ENCODE measurements around the gene BPIFA2.

BPIFA2 gene

DNA sequence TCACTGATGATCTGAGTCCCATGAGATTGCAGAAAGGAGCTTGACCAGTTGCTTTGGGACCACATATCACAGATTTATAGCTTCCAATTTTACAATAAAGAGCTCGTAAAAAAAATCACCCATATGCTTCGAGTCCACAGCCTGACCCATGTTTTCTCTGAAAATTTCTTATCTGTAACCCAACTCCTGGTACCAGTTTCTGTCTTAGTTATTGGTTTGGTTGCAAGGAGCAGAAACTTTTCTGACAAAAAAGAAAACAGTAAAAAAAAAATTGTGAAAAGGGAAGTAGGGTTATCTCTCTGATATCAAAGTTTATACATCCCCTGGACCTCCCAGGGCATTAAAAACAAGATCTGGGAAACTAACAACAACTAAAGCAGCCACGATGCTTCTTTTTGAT lies 30.8 kb upstream of the BPIFA2 start:
- in situ Hi-C loops (cut with HindIII; ENCODE audit: low sequenced_read_pairs): no loop called here
- no peak overlapping the region for H3K4me3 ChIP-seq (ENCODE audit: low read depth, low read length)
- TF ChIP-seq, protein P1, sequence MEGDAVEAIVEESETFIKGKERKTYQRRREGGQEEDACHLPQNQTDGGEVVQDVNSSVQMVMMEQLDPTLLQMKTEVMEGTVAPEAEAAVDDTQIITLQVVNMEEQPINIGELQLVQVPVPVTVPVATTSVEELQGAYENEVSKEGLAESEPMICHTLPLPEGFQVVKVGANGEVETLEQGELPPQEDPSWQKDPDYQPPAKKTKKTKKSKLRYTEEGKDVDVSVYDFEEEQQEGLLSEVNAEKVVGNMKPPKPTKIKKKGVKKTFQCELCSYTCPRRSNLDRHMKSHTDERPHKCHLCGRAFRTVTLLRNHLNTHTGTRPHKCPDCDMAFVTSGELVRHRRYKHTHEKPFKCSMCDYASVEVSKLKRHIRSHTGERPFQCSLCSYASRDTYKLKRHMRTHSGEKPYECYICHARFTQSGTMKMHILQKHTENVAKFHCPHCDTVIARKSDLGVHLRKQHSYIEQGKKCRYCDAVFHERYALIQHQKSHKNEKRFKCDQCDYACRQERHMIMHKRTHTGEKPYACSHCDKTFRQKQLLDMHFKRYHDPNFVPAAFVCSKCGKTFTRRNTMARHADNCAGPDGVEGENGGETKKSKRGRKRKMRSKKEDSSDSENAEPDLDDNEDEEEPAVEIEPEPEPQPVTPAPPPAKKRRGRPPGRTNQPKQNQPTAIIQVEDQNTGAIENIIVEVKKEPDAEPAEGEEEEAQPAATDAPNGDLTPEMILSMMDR (IDR thresholded peaks at IDR 0.05; ENCODE audit: low read depth, low read length): no peak
- DNase-seq (ENCODE audit: low read depth, low spot score): no peak

DNA sequence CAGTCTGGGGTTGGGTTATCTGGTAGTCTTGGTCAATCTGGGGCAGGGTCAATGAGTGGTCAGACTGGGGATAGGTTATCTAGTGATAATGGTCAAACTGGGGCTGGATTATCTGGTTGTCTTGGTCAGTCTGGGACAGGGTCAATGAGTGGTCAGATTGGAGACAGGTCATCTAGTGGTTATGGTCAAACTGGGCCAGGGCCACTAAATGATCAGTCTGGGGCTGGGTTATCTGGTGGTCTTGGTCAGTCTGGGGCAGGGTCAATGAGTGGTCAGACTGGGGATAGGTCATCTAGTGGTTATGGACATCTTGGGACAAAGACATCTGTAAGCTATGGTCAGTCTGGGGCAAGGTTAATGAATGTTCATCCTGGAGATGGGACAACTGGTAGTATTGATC lies 28.5 kb upstream of the BPIFA2 start:
- DNase-seq (ENCODE audit: low read depth, low spot score): no peak
- in situ Hi-C loops (cut with HindIII; ENCODE audit: low sequenced_read_pairs): no loop called here
- H3K4me3 ChIP-seq (ENCODE audit: low read depth, low read length): no peak overlapping the region
- TF ChIP-seq, protein P1 (IDR thresholded peaks at IDR 0.05; ENCODE audit: low read depth, low read length): no peak

DNA sequence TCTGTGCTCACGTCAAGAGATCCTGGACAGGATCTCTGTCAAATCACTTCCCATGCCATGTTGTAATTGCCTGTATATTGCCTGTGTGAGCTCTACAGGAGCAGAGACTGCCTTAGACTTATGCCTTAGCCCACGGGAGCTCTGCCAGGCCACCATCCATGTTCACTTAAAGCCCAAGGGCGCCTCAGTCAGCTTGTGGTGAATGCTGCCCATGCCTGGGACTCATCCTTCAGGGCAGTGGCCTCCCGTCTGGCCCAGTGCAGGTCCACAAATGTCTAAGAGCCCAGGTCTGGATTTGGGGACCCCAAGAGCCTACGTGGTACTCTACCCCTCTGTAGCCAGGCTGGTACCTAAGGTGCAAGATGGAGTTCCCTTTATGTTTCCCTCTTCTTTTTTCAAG lies 22.4 kb upstream of the BPIFA2 start:
- TF ChIP-seq, protein P1 (IDR thresholded peaks at IDR 0.05; ENCODE audit: low read depth, low read length): no peak
- no peak overlapping the region for H3K4me3 ChIP-seq (ENCODE audit: low read depth, low read length)
- DNase-seq (ENCODE audit: low read depth, low spot score): no peak
- in situ Hi-C loops (cut with HindIII; ENCODE audit: low sequenced_read_pairs): no loop called here

DNA sequence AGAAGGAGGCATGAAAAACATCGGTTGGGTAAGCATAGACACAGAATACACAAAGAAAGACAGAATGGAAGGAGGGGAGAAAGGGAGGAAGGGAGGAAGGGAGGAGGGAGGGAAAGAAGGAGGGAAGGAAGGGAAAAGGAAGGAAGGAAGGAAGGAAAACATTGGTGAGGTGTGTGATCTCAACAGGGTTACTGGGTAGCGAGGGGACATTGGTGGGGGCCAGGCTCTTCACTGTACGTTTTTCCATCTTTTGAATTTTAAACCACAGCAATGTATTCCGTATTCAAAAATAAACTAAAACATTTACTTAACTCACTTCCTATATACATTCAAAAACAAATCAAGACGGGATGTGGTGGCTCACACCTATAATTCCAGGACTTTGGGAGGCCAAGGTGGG lies 20.7 kb upstream of the BPIFA2 start:
- TF ChIP-seq, protein P1 (IDR thresholded peaks at IDR 0.05; ENCODE audit: low read depth, low read length): no peak
- in situ Hi-C loops (cut with HindIII; ENCODE audit: low sequenced_read_pairs): no loop called here
- H3K4me3 ChIP-seq (ENCODE audit: low read depth, low read length): no peak overlapping the region
- DNase-seq (ENCODE audit: low read depth, low spot score): no peak

DNA sequence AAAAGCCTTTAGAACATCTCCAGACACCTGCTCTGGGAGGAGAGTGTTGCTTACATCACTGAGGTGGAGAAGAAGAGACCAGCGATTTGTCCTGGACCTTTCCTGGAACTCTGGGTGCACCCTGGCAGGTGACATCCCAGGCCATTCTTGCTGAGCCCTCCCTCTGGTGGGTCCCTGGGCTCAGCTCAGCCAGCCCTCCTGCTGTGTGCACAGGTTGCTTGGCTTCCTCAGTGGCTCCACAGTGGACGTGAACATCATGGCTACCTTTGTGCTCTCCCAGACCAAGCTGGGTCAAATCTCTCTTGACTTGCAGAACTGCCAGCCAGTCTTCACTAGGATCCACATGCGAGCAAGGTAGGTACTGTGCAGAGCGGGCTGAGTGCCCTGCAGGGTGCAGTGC lies 19.9 kb upstream of the BPIFA2 start:
- TF ChIP-seq, protein P1 (IDR thresholded peaks at IDR 0.05; ENCODE audit: low read depth, low read length): no peak
- no peak for DNase-seq (ENCODE audit: low read depth, low spot score)
- in situ Hi-C loops (cut with HindIII; ENCODE audit: low sequenced_read_pairs): no loop called here
- H3K4me3 ChIP-seq (ENCODE audit: low read depth, low read length): no peak overlapping the region

DNA sequence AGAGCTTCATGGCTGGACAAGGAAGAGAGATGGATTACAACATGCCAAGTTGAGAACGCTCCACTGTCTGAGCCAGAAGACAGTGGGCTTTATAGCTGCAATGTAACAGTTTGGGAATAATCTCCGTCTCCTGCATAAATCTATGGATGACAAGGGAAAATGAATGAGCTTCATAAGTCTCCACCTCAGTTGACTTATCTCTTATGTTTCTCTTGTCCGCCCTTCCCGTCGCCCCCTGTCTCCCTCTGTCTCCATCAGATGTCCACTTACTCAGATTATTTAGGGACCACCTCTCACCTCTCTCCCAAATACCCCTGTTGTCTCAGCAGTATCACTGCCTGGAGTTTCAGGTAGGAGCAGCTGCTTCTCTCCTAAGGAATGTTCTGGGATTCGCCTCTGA lies 13.7 kb upstream of the BPIFA2 start:
- H3K4me3 ChIP-seq (ENCODE audit: low read depth, low read length): no peak overlapping the region
- in situ Hi-C loops (cut with HindIII; ENCODE audit: low sequenced_read_pairs): no loop called here
- DNase-seq (ENCODE audit: low read depth, low spot score): no peak
- TF ChIP-seq, protein P1 (IDR thresholded peaks at IDR 0.05; ENCODE audit: low read depth, low read length): no peak

Data from astrocyte of the spinal cord (primary cell).